Stimulated activated CD8-positive, alpha-beta memory T cell treated with anti-CD3 and anti-CD28 coated beads, Interleukin-4, amount 100 ng/mL, for 1 hour (primary cell): ENCODE results near the gene MAGI1.

Source experiments
- DNase-seq, 2 donors: peaks; one replicate each; pipeline ENCODE4 v3.0.0-alpha.2; 2020; ENCODE audit warnings: low read depth in 2 of 2, low spot score in 1 of 2

MAGI1 gene

GRCh38 chr3:66015841-66016240 is 22.9 kb downstream of the MAGI1 start:
- DNase-seq, result no peak

DNA sequence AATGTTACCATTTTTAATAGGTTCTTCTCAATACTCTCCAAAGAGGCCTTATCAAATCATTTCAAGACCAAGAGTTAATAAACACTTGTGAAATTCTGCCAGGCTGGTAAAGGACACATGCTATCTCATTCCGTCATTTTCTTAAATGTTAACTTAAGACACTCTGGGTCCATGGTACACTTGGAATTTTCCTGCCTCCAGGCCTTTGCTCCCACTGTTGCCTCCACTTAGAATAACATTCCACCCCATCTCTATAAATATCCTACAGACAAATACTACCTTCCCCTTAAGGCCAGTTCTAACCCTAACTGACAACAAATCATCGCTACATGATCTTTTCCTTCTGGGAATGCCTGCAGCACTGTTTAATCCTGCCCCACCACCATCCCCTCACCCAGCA is 24.1 kb downstream of the MAGI1 start:
- DNase-seq, result no peak

GRCh38 chr3:66014056-66014455 is 24.7 kb downstream of the MAGI1 start:
- DNase-seq, result no peak

DNA sequence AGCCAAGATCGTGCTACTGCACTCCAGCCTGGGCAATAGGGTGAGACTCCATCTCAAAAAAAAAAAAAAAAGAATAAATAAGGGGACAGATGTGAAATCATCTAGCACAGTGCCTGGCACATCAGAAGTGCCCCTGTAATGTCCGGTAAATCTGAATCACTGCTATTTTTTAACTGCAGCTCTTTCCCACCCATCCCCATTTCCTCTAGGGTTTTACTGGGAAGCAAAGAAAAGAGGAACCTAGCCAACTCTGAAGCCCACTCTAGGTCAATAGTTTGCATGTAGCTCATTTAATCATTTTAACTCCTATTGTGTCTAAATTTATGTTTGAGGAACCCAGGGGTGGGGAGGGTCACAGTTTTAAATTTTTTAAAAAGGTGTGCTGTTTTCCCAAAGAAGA is 26.0 kb downstream of the MAGI1 start:
- DNase-seq, result no peak

DNA sequence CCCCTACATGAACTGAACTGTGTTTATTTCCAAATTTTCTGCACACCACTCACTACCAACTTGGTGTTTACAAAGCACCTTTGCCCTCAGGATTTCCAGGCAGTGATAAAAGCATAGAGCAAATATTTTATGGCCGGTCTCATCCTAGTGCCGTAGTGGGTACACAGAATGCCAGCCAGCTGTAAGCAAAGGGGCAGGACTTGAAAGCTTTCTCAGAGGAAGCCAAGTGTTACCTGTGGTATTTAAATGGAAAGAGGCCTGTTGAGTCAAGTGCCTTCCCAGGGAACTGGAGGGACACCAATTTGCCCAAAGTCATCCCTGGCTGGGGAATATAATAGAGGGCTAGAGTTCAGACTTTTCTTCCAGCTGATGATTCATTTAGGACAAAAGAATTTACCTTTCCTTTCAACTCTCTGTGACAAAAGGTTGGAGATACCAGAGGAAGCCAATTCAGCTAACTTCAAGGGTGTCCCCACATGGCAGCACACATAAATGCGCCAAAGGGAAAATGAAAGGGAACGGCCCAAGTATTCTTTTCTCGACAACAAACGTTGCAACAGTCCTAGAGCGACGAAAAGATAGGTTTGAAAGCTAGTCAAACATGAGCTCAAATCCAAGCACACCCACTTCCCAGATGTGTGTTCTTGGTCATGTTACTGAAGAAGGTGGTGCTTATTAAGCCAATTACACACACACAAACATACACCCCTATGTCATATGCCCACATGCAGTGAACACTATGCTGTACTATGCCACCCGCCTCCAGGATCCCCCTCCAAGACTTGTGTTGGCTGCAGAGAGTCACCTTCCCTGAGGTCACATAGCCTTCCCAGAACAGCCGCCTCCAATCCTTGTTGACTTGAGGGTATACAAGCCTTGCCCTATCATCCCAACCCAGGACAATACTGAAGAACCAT is 27.7 kb downstream of the MAGI1 start:
- no peak for DNase-seq

- DNase-seq, result no peak
These were observed 28.4 kb downstream of the MAGI1 start for GRCh38 chr3:66010348-66010738.

DNA sequence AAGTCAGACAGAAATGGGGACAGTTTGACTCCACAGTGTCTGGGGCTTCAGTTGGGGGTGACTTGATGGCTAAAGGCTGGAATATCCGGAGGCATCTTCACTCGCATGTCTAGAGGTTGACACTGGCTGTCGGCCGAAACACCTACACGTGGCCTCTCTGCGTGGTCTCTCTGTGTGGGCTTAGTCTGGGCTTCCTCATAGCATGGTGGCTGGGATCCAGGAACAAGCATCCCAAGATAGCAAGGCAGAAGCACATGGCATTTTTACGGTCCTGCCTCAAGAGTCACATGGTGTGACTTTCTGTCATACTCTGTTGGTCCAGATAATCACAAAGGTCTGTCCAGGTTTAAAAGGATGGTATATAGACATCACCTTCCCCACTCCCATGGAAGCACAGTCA is 34.5 kb downstream of the MAGI1 start:
- DNase-seq, result no peak

- no peak for DNase-seq
These were observed 37.1 kb downstream of the MAGI1 start for GRCh38 chr3:66001626-66002025.

DNA sequence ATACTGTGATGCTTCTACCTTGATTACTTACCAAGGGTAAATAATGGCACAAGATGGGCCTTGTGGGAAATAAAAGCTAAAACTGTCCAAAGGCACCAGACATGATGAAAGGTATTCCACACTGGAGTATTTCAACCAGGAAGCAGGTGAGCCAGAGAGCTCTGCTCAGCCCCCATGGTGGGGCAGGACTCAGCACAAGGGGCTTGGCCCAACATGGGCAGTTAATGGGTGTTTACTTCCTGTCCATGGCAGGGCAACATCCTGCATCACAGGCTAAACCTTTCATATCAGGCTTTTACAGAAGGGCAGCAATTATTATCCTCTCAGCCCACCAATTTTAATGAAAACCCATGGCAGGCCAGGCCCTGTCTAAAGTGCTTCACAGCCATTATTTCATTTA is 38.2 kb downstream of the MAGI1 start:
- no peak for DNase-seq

DNA sequence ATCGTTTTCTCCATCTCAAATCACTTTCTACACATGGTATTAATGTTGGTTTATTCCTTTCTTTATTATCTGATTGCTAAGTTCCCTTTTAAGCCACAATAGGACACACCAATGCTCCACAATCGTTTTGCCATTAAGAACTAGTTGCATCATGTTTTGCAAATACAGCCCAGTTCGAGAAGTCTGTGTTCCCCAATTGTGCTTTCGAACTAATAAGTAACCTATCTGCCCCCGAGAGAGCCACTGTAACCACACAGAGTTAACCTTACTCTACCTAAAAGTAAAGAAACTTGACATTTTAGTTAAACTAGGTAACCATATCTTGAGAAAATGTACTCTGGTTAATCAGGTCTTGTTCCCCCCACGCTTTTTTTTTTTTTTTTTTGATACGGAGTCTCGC is 39.1 kb downstream of the MAGI1 start:
- no peak for DNase-seq

DNA sequence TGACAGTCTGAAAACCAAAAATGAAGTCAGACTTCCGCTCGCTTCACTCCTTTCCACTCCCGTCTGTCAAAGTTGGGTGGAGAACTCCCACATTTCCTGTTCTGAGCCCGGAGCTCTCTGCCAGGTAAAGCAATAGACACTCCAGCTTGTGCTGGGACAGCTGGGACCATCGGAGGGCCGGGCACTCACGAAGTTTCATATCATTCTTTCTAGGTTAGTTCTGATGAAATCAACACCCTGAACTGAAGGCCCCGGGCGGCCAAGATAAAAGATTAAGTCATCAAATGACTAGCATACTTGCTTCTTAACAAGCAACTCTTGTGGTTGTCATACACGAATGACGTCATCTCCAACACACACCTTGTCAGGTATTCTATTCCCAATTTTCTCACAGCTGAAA is 42.1 kb downstream of the MAGI1 start:
- DNase-seq, result no peak

DNA sequence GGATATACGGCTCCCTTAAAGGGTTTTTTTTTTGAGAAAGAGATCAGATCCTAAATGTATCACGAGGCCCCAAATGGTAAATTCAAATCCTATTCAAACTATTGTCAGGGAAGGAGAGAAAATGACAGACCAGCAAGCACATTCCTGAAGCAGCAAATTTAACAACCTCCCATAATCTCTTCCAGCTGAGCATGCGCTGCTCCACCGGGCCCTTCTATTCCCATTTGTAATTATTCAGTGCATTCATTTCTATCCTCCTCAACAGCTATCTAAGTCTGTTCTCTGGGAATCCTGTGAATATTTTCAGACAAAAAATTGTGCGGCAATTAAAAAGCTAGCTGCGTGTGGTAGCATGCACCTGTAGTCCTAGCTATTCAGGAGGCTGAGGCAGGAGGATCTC is 43.2 kb downstream of the MAGI1 start:
- no peak for DNase-seq

DNA sequence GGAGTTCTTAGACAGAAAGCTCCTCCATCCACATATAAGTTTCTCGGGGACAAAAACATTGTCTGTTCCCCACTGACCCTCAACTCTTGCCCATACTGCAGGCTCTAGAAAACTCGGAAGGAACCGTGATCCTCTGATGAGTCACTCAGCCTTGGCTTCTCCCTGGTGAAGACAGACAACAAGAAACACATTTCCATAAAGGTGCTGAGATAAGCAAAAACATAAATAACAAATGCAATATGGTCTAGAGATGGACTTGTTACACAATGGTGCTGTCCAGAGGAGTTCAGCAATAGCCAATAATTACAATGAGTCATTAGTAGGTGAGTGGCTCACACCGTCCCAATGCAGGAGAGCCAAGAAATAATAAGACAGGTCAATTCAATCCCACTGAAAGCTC is 43.7 kb downstream of the MAGI1 start:
- no peak for DNase-seq

- no peak for DNase-seq
These were observed 45.4 kb downstream of the MAGI1 start for GRCh38 chr3:65993134-65993900.

GRCh38 chr3:65992106-65992505 is 46.6 kb downstream of the MAGI1 start:
- no peak for DNase-seq

DNA sequence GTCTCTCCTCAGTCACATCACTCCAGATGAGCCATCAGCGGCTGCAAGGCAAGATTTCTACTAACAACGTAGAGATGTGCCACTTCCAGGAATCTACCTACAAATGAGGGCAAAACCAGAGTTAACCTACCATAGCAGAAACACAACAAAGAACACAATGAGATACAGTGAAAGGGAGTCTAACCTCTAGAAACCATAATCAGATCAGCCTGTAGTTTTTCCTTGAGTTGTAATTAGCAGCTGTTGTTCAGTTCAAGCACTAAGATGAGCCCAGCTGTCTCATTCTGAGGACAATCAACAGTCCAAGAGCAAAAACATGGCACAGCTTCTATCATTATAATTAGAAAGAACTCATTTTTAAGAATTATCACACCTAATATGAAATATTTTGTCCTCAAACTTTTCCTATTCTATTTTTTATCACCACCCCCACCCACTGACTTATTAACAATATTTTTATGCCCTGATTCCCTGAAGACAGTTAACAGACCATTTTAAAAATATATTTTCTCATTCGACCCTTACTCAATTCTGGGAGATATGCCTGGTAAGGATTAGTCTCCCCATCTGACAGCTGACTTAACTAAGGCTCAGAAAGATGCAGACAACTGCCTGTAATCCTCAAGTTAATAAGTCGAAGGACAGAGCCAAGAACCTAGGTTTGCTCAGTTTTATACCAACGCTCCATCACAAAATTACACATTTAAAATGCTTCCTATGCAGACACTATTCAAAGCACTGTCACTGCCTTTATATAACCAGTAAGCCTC is 50.1 kb downstream of the MAGI1 start:
- DNase-seq, result no peak

- no peak for DNase-seq
These were observed 52.4 kb downstream of the MAGI1 start for GRCh38 chr3:65986285-65986684.

- no peak for DNase-seq
These were observed 53.7 kb downstream of the MAGI1 start for GRCh38 chr3:65984975-65985374.

DNA sequence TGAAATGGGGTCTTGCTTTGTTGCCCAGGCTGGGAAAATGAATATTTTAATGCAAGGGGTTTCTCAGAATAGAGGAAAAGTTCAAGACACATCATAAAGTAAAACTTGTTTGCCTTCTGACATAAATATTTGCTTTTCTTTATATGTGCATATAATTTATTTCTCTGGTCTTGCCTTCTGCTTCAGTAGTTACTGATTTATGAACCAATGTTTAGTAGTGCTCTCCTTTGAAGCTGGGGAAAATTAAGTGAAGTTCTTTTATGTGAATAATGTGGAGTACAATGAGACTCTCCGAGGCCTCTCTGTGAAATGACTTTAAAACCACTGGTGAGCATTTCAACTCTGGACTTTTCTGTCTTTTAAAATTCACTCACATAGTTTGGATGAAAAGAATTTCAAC is 55.6 kb downstream of the MAGI1 start:
- no peak for DNase-seq

DNA sequence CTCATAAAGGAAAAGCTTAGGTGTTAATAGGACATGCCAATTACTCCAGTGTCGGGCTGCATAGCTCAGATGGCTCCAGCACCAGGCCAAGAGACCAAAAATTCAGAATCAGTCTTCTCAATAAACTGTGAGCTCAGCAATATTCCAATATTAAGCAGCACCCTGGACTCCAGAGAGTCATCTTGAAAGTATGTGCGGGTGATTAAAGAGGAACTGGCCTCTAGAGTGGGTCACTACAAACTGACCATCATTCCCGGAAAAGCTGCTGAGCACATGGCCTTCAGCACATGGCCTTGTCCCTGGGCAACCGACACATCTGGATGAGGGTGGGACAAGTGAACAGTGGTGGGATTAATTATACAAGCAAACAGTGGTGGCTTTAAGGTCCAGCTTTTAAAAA is 59.0 kb downstream of the MAGI1 start:
- no peak for DNase-seq

DNA sequence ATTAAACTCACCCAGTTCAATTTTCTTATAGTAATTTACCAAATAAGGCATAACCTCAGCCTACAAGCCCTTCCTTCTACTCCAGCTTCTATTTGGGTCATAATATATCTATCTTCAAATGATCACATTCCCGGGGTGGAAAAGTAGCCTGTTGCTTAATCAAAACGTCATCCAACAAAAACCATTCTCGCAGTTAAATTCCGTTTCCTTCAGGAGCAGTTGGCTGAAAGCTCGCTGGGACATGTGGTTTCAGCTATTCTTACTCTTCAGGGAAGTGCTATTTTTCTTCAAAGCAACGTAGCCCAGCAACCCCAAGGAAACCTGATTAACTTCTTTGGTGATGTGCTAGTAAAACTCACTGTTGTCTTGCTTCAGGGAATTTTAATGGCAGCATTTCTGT is 59.6 kb downstream of the MAGI1 start:
- DNase-seq, result no peak

GRCh38 chr3:65978116-65978515 is 60.6 kb downstream of the MAGI1 start:
- DNase-seq, result no peak
